Tibial nerve (tissue), 3 donors: ENCODE measurements around the gene SLC36A2.

Experiments
- POLR2A ChIP-seq, 2 donors: fragments of 450-650 bp; IDR thresholded peaks; one replicate each; pipeline ENCODE4 v1.6.1; 2017; ENCODE audit warnings: antibody characterized with exemption in 2 of 2, mild to moderate bottlenecking in 2 of 2, moderate library complexity in 2 of 2
- TF ChIP-seq, protein P1 (sequence below), 5 experiments: fragments of 200-600 bp in 3 of 5; fragments of 450-650 bp in 2 of 5; sonication (generic) in 3 of 5; IDR thresholded peaks; one replicate each; pipeline ENCODE4 v1.5.1; 2016 to 2019; ENCODE audit warnings: antibody characterized with exemption in 5 of 5, mild to moderate bottlenecking in 3 of 5, moderate library complexity in 2 of 5

DNA sequence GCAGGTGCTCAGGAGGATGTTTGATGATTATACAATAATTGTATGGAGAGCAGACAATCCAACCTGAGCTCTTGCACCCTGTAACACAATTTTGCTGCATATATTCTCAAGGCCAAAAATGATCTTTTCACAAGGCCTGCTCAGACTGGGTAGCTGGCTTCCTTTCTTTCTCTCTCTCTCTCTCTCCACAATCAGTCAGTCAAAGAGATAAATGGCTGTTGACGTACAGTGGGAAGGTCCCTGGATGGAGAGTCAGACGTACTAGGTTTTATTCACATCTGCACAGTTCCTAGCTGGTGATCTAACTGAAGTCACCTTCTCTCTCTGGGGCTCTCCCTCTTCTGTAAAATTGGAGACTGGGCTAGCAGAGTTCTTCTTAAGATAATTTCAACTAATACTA lies 19.8 kb downstream of the SLC36A2 start:
- TF ChIP-seq, protein P1, sequence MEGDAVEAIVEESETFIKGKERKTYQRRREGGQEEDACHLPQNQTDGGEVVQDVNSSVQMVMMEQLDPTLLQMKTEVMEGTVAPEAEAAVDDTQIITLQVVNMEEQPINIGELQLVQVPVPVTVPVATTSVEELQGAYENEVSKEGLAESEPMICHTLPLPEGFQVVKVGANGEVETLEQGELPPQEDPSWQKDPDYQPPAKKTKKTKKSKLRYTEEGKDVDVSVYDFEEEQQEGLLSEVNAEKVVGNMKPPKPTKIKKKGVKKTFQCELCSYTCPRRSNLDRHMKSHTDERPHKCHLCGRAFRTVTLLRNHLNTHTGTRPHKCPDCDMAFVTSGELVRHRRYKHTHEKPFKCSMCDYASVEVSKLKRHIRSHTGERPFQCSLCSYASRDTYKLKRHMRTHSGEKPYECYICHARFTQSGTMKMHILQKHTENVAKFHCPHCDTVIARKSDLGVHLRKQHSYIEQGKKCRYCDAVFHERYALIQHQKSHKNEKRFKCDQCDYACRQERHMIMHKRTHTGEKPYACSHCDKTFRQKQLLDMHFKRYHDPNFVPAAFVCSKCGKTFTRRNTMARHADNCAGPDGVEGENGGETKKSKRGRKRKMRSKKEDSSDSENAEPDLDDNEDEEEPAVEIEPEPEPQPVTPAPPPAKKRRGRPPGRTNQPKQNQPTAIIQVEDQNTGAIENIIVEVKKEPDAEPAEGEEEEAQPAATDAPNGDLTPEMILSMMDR (IDR thresholded peaks at IDR 0.05) = no peak
- no peak for TF ChIP-seq POLR2A (IDR thresholded peaks at IDR 0.05)
